ENCODE results near the gene PUS1.

DNA sequence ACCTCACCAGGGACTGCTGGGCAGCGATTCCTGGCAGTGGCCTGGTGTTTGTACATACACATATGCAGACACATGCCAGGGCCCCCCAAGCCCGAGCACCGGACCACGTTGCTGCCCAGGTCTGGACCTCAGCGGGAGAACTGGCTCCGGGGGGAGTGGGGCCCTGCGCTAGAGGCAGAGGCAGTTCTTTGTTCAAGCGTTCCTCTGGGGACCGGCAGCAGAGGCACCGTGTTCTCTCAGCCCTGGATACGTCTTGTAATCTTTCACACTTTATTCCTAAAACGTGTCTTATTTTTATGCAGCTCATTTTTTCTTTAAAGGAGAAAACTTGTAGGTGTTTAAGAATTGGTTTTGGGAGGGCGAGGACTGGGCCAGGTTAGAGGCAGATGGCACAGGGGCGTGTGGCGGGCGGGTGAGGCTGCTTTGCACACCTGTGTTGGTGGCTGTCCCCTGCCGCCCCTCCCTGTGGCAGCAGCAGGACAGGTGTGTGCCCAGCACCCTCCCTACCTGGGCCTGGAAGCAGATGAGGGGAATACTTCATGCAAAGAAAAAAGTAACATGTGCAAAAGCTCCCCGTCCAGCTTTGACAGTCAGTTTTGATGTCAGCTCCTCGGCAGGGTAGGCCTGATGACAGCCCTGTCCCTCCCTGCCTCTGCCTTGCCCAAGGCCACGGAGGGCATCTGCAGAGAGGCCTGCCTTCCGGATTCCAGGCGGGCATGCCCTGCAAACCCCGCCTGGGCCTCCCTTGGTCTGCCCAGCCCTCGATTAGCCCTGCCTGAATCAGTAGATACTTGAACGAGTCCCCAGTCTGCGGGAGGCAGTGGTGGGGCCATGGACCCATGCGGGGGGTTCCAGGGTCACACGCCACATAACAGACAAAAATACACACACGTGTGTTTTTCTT is 7.0 kb upstream of the PUS1 start:
- TF ChIP-seq, protein P1, sequence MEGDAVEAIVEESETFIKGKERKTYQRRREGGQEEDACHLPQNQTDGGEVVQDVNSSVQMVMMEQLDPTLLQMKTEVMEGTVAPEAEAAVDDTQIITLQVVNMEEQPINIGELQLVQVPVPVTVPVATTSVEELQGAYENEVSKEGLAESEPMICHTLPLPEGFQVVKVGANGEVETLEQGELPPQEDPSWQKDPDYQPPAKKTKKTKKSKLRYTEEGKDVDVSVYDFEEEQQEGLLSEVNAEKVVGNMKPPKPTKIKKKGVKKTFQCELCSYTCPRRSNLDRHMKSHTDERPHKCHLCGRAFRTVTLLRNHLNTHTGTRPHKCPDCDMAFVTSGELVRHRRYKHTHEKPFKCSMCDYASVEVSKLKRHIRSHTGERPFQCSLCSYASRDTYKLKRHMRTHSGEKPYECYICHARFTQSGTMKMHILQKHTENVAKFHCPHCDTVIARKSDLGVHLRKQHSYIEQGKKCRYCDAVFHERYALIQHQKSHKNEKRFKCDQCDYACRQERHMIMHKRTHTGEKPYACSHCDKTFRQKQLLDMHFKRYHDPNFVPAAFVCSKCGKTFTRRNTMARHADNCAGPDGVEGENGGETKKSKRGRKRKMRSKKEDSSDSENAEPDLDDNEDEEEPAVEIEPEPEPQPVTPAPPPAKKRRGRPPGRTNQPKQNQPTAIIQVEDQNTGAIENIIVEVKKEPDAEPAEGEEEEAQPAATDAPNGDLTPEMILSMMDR (IDR thresholded peaks at IDR 0.05 in 4 of 5, conservative IDR thresholded peaks at IDR 0.05 in 1 of 5), result no peak
- no peak for TF ChIP-seq POLR2A (IDR thresholded peaks at IDR 0.05)

Data from gastrocnemius medialis (tissue), 4 donors.